Spleen (tissue), 7 donors: ENCODE measurements around the gene DEFB131B.
"Not testable (repeated sequence)": the region's sequence is repeated elsewhere in the genome, so short reads cannot be mapped to it uniquely, and the experiment has no call there.

Experiments used
- CTCF ChIP-seq, 11 experiments: fragments of 200-600 bp in 7 of 11; fragments of 450-650 bp in 4 of 11; sonication (generic) in 4 of 11; IDR thresholded peaks in 8 of 11; conservative IDR thresholded peaks in 3 of 11; 1 replicate in 7 of 11; 2 replicates in 4 of 11; pipeline versions ENCODE4 v1.4.0 to v1.8.0; 2016 to 2021; ENCODE audit warnings: antibody characterized with exemption in 11 of 11, inconsistent platforms in 4 of 11, mild to moderate bottlenecking in 1 of 11
- POLR2A ChIP-seq, 3 donors: fragments of 450-650 bp; IDR thresholded peaks; one replicate each; pipeline ENCODE4 v1.5.1; 2017; ENCODE audit warnings: antibody characterized with exemption in 3 of 3, mild to moderate bottlenecking in 1 of 3
- donor health status: DM: no; HTN: no; CAD: no; lungs with moderate emphysema.
- donor health status: DM: no; HTN: no; CAD: no.
- donor health status: DM: no; HTN: no; CAD: no.

GRCh38 chr11:71855880-71856279, 22.4 kb upstream of the DEFB131B start:
- not testable (repeated sequence) for TF ChIP-seq CTCF (IDR thresholded peaks at IDR 0.05 in 8 of 11, conservative IDR thresholded peaks at IDR 0.05 in 3 of 11); POLR2A (IDR thresholded peaks at IDR 0.05)
